Measurements from ENCODE around the gene ARHGEF10L. TPM values are rescaled to one million over a fixed set of nuclear protein-coding genes. Genes with fewer than 3 reads are reported as not detected.

Gene ARHGEF10L
- total and polyA plus RNA-seq, 2 donors = 1.9 to 11.5 TPM

- Histone ChIP-seq H3K9me3 (ENCODE audit: control insufficient read depth in 2 of 2, insufficient read depth in 1 of 2, low read length in 1 of 2) (no peaks in the 10 kb centered on the region), H3K4me1 (ENCODE audit: control insufficient read depth in 2 of 2, insufficient read depth in 2 of 2, low read length in 2 of 2) (no peaks in the 10 kb centered on the region), H3K4me3 (ENCODE audit: low read length in 2 of 2) (no peak overlapping the region), H3K27ac (ENCODE audit: low read depth in 1 of 2, low read length in 1 of 2) (no peak overlapping the region), H3K27me3 (ENCODE audit: control insufficient read depth in 2 of 2, insufficient read depth in 1 of 2, low read length in 1 of 2) (no peaks in the 10 kb centered on the region), H3K36me3 (ENCODE audit: control insufficient read depth in 2 of 2, insufficient read depth in 2 of 2, low read length in 1 of 2) (no peaks in the 10 kb centered on the region)
- 81% methylated on average over 9 of the region's 9 CpGs for WGBS
- DNase-seq (ENCODE audit: low read depth in 6 of 9, low spot score in 9 of 9) = peak in 1 of 9 donors; percentile 3
Observed at GRCh38 chr1:17635811-17636210, 96.3 kb downstream of the ARHGEF10L start.

DNA sequence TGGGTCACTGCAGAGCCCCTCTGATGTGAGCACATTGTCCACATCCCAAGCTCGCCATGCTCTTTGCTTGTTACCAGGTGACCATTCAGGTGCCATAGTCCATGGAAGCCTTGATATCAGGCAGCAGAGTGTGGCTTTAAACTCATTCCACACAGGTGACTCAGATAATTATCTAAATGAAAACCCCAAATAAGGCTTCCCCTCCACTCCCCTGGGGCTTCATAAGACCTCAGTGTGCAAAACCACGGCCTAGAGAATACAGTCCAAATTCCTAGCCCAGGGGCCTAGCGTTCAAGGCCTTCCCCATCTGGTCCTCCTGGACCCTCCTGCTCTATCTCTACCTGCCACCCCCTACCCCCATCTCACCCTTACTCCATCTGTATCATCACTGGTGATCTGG, 97.1 kb downstream of the ARHGEF10L start:
- Histone ChIP-seq H3K4me3 (ENCODE audit: low read length in 2 of 2) (no peak overlapping the region), H3K9me3 (ENCODE audit: control insufficient read depth in 2 of 2, insufficient read depth in 1 of 2, low read length in 1 of 2) (no peaks in the 10 kb centered on the region), H3K4me1 (ENCODE audit: control insufficient read depth in 2 of 2, insufficient read depth in 2 of 2, low read length in 2 of 2) (no peaks in the 10 kb centered on the region), H3K27me3 (ENCODE audit: control insufficient read depth in 2 of 2, insufficient read depth in 1 of 2, low read length in 1 of 2) (no peaks in the 10 kb centered on the region), H3K36me3 (ENCODE audit: control insufficient read depth in 2 of 2, insufficient read depth in 2 of 2, low read length in 1 of 2) (no peaks in the 10 kb centered on the region), H3K27ac (ENCODE audit: low read depth in 1 of 2, low read length in 1 of 2) (no peak overlapping the region)
- no peak for DNase-seq (ENCODE audit: low read depth in 6 of 9, low spot score in 9 of 9)
- 97% methylated on average over 3 of the region's 3 CpGs for WGBS

- Histone ChIP-seq H3K27me3 (ENCODE audit: control insufficient read depth in 2 of 2, insufficient read depth in 1 of 2, low read length in 1 of 2) (no peaks in the 10 kb centered on the region), H3K27ac (ENCODE audit: low read depth in 1 of 2, low read length in 1 of 2) (no peak overlapping the region), H3K36me3 (ENCODE audit: control insufficient read depth in 2 of 2, insufficient read depth in 2 of 2, low read length in 1 of 2) (no peaks in the 10 kb centered on the region), H3K4me3 (ENCODE audit: low read length in 2 of 2) (no peak overlapping the region), H3K9me3 (ENCODE audit: control insufficient read depth in 2 of 2, insufficient read depth in 1 of 2, low read length in 1 of 2) (no peaks in the 10 kb centered on the region), H3K4me1 (ENCODE audit: control insufficient read depth in 2 of 2, insufficient read depth in 2 of 2, low read length in 2 of 2) (no peaks in the 10 kb centered on the region)
- WGBS = 95% methylated on average over 4 of the region's 4 CpGs
- DNase-seq (ENCODE audit: low read depth in 6 of 9, low spot score in 9 of 9) = no peak
Observed at GRCh38 chr1:17637055-17637454, 97.6 kb downstream of the ARHGEF10L start.

DNA sequence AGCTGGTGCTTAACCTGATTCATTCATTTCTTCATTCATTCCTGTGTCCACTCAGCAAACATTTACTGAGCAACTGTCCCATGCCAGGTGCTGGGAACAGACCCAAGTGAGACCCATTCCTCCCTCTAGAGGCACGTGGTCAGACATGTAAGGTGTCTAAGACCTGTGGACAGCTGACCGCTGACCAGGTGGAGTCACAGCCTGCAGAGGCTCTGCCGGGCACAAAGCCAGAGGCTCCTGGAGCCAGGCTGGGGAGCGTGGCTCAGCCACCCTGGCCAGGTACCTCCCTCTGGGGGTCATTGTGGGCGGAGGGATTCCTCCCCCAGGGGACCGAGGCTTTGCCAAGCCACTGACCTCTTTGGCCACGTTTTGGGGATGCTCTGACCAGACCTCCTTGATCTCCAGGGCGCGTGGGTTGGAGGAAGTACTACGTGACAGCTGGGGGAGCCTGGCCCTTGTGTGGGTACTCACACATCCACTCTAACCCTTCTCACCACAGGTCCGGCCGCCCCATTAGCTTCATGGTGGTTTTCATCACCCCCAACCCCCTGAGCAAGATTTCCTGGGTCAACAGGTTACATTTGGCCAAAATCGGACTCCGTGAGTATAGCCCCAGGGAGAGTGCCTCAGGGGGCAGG, 100.3 kb downstream of the ARHGEF10L start:
- Histone ChIP-seq H3K27ac (ENCODE audit: low read depth in 1 of 2, low read length in 1 of 2) (no peak overlapping the region), H3K36me3 (ENCODE audit: control insufficient read depth in 2 of 2, insufficient read depth in 2 of 2, low read length in 1 of 2) (no peaks in the 10 kb centered on the region), H3K4me1 (ENCODE audit: control insufficient read depth in 2 of 2, insufficient read depth in 2 of 2, low read length in 2 of 2) (no peaks in the 10 kb centered on the region), H3K4me3 (ENCODE audit: low read length in 2 of 2) (no peak overlapping the region), H3K27me3 (ENCODE audit: control insufficient read depth in 2 of 2, insufficient read depth in 1 of 2, low read length in 1 of 2) (no peaks in the 10 kb centered on the region), H3K9me3 (ENCODE audit: control insufficient read depth in 2 of 2, insufficient read depth in 1 of 2, low read length in 1 of 2) (no peaks in the 10 kb centered on the region)
- DNase-seq (ENCODE audit: low read depth in 6 of 9, low spot score in 9 of 9) = no peak
- WGBS = 86% methylated on average over 14 of the region's 14 CpGs

DNA sequence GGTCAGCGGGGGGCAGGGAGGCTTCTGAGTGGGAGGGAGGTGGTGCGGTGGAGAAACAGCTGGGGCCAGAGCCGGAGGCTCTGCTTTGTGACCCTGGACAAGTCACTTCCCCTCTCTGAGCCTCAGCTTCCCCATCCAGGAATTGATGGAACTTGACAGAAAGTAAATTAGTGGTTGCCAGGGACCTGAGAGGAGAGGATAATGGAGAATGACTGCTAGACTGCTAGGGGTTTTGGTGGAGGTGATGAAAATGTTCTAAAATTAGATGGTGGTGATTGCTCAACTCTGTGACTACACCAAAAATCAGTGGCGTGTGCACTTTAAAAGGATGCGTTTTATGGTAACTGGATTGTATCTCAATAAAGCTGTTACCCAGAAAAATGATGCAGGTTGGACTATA, 100.9 kb downstream of the ARHGEF10L start:
- Histone ChIP-seq H3K9me3 (ENCODE audit: control insufficient read depth in 2 of 2, insufficient read depth in 1 of 2, low read length in 1 of 2) (no peaks in the 10 kb centered on the region), H3K27ac (ENCODE audit: low read depth in 1 of 2, low read length in 1 of 2) (no peak overlapping the region), H3K4me3 (ENCODE audit: low read length in 2 of 2) (no peak overlapping the region), H3K36me3 (ENCODE audit: control insufficient read depth in 2 of 2, insufficient read depth in 2 of 2, low read length in 1 of 2) (no peaks in the 10 kb centered on the region), H3K4me1 (ENCODE audit: control insufficient read depth in 2 of 2, insufficient read depth in 2 of 2, low read length in 2 of 2) (no peaks in the 10 kb centered on the region), H3K27me3 (ENCODE audit: control insufficient read depth in 2 of 2, insufficient read depth in 1 of 2, low read length in 1 of 2) (no peaks in the 10 kb centered on the region)
- WGBS = 87% methylated on average over 5 of the region's 5 CpGs
- DNase-seq (ENCODE audit: low read depth in 6 of 9, low spot score in 9 of 9) = no peak

GRCh38 chr1:17640975-17641374, 101.5 kb downstream of the ARHGEF10L start:
- no peak for DNase-seq (ENCODE audit: low read depth in 6 of 9, low spot score in 9 of 9)
- Histone ChIP-seq H3K36me3 (ENCODE audit: control insufficient read depth in 2 of 2, insufficient read depth in 2 of 2, low read length in 1 of 2) (no peaks in the 10 kb centered on the region), H3K4me3 (ENCODE audit: low read length in 2 of 2) (no peak overlapping the region), H3K4me1 (ENCODE audit: control insufficient read depth in 2 of 2, insufficient read depth in 2 of 2, low read length in 2 of 2) (no peaks in the 10 kb centered on the region), H3K9me3 (ENCODE audit: control insufficient read depth in 2 of 2, insufficient read depth in 1 of 2, low read length in 1 of 2) (no peaks in the 10 kb centered on the region), H3K27ac (ENCODE audit: low read depth in 1 of 2, low read length in 1 of 2) (no peak overlapping the region), H3K27me3 (ENCODE audit: control insufficient read depth in 2 of 2, insufficient read depth in 1 of 2, low read length in 1 of 2) (no peaks in the 10 kb centered on the region)
- WGBS = 94% methylated on average over 8 of the region's 8 CpGs

DNA sequence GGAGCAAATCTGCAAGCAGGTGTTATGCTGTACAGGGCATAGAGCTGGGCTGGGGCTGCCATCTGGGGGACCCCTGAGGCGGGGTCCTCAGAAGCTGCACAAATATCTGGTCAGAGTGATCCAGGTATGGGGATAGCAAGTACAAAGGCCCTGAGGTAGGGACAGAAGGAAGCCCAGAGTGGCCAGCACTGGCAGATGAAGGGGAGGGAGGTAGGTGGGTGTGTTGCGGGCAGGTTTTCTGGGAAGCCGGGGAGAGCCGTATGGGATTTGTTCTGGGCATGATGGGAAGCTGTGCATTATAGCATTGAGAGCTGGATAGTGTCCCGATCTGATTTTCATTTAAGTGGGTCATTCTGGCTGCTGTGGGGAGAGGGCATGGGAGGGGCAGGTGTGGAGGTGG, 102.7 kb downstream of the ARHGEF10L start:
- WGBS = 96% methylated on average over 5 of the region's 5 CpGs
- Histone ChIP-seq H3K27me3 (ENCODE audit: control insufficient read depth in 2 of 2, insufficient read depth in 1 of 2, low read length in 1 of 2) (no peaks in the 10 kb centered on the region), H3K9me3 (ENCODE audit: control insufficient read depth in 2 of 2, insufficient read depth in 1 of 2, low read length in 1 of 2) (no peaks in the 10 kb centered on the region), H3K36me3 (ENCODE audit: control insufficient read depth in 2 of 2, insufficient read depth in 2 of 2, low read length in 1 of 2) (no peaks in the 10 kb centered on the region), H3K4me3 (ENCODE audit: low read length in 2 of 2) (no peak overlapping the region), H3K4me1 (ENCODE audit: control insufficient read depth in 2 of 2, insufficient read depth in 2 of 2, low read length in 2 of 2) (no peaks in the 10 kb centered on the region), H3K27ac (ENCODE audit: low read depth in 1 of 2, low read length in 1 of 2) (no peak overlapping the region)
- no peak for DNase-seq (ENCODE audit: low read depth in 6 of 9, low spot score in 9 of 9)

DNA sequence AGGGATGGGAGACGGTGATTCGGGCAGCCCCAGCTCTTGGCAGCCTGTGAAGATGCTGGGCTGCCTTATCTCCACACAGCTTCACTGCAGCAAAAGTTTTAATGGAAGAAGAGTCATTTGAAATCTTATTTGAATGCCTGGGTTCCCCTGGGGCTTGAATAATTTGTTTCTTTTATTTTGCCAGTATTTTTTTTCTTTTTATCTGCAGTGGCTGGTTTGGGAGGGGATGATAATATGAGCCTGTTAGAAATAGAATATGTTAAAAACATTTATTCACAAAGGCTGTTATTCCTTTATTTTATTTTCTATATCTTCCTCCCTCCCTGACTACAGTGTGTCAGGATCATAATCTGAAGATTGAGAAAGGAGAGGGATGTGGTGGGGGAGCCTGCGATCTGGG, 103.4 kb downstream of the ARHGEF10L start:
- H3K27ac ChIP-seq (ENCODE audit: low read depth in 1 of 2, low read length in 1 of 2) = no peak overlapping the region
- no peaks in the 10 kb centered on the region for H3K27me3 ChIP-seq (ENCODE audit: control insufficient read depth in 2 of 2, insufficient read depth in 1 of 2, low read length in 1 of 2)
- 94% methylated on average over 3 of the region's 3 CpGs for WGBS
- DNase-seq (ENCODE audit: low read depth in 6 of 9, low spot score in 9 of 9) = no peak
- no peaks in the 10 kb centered on the region for H3K36me3 ChIP-seq (ENCODE audit: control insufficient read depth in 2 of 2, insufficient read depth in 2 of 2, low read length in 1 of 2)
- no peak overlapping the region for H3K4me3 ChIP-seq (ENCODE audit: low read length in 2 of 2)
- H3K4me1 ChIP-seq (ENCODE audit: control insufficient read depth in 2 of 2, insufficient read depth in 2 of 2, low read length in 2 of 2) = no peaks in the 10 kb centered on the region
- H3K9me3 ChIP-seq (ENCODE audit: control insufficient read depth in 2 of 2, insufficient read depth in 1 of 2, low read length in 1 of 2) = no peaks in the 10 kb centered on the region

DNA sequence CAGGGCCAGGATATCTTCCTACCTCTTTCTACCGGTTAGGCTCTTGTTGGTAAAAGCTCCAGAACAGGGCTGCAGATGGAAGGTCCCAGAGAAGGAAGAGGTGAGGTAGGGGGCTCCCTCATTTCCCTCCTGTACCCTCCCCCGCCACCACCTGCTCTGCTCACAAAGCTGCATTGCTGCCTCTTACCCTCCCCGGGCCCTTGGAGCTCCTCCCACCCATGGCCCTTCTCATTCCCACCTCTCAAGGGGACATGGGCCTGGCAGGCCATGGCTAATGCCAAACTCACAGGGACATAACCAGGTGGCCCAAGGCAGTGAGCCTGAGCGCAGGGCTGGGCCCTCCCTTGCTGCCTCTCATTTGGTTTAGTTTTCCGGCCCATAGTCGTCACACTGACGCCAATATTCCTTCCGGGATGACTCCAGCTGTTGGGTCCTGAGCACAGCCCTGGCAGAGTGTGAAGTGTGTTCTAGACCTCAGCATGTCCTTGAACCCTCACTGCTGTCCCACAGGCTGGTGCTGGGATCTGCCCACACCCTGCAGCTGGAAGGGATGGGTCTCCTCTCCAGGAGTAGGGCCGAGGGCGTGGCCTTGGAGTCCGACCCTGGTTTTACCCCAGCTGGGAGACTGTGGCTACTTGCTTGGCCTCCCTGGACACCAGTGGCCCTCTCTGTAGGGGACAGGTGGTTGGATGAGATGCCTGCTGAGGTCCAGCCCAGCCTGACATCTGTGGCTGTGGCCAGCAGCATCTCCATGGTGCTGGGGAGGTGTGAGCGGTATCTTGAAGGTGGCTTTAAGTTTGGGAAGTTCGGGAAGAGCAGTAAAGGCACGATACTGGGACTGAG, 104.6 kb downstream of the ARHGEF10L start:
- H3K9me3 ChIP-seq (ENCODE audit: control insufficient read depth in 2 of 2, insufficient read depth in 1 of 2, low read length in 1 of 2) = no peaks in the 10 kb centered on the region
- WGBS = 93% methylated on average over 14 of the region's 14 CpGs
- no peak overlapping the region for H3K4me3 ChIP-seq (ENCODE audit: low read length in 2 of 2)
- no peaks in the 10 kb centered on the region for H3K4me1 ChIP-seq (ENCODE audit: control insufficient read depth in 2 of 2, insufficient read depth in 2 of 2, low read length in 2 of 2)
- H3K36me3 ChIP-seq (ENCODE audit: control insufficient read depth in 2 of 2, insufficient read depth in 2 of 2, low read length in 1 of 2) = no peaks in the 10 kb centered on the region
- no peaks in the 10 kb centered on the region for H3K27me3 ChIP-seq (ENCODE audit: control insufficient read depth in 2 of 2, insufficient read depth in 1 of 2, low read length in 1 of 2)
- no peak for DNase-seq (ENCODE audit: low read depth in 6 of 9, low spot score in 9 of 9)
- no peak overlapping the region for H3K27ac ChIP-seq (ENCODE audit: low read depth in 1 of 2, low read length in 1 of 2)

All from thymus (tissue), 11 donors.